ENCODE results near the gene UBE2L6.
"Not testable (repeated sequence)": the region's sequence is repeated elsewhere in the genome, so short reads cannot be mapped to it uniquely, and the experiment has no call there.

UBE2L6 gene

DNA sequence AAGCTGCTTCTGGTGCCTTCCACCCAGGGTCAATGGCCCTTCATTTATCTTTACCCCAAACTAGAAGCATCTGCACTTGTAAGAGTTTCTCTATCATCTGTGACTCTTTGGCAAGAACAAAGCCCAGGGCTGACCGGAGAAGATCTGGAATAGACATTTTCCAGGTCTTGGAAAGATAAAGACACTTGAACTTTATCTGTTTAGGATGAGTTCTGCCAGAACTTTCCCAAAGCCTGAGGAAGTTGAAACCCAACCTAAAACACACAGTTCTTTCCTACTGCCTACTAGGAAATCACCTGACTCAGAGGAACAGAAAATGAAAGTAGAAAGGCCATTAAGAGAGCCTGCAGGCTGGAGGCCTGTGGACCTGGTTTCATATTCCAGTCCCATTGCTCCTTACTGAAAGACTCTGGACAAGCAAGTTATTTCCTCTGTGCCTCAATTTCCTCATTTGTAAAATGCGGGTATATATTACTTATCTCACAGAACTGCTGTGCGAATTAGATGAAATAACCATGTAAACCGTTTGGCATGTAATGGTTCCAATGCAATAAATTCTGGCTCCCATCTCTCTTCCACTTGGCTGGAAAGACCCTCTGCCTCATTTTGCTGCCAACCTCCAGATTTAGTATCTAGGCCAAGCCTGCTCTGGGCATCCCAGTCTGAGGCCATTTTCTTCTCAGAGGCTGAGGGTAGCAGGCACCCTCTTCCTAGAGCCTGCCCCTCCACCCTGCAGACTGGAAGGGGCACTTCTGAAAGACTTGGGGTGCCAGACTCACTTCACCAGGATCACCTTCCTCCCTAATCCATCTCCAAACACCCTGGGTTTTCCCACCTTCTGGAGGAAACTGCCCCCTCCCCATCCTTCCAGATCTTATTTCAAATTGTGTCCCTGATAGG is 1.2 kb downstream of the UBE2L6 start:
- DNase-seq = peak in 1 of 2 experiments; percentile 46

DNA sequence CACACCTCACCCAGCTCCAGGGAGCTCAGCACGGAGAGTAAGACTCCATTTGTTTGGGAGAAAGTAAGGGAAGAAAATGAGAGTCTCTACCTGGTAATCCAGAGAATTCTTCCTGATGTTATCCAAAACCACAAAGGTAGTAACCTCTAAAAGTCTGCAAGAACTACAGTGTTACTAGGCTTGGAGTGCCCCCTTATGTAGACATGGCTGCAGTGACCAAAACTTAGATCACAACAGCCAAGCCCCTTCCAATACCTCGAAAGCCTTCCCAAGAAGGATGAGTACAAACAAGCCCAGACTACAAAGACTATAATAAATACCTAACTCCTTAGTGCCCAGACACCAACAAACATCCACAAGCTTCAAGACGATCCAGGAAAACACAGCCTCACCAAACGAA is 4.9 kb downstream of the UBE2L6 start:
- DNase-seq = no peak

GRCh38 chr11:57560146-57560545 is 7.3 kb downstream of the UBE2L6 start:
- no peak for DNase-seq

- DNase-seq = no peak
These were observed 11.4 kb downstream of the UBE2L6 start for GRCh38 chr11:57556041-57556440.

GRCh38 chr11:57555393-57555792 is 12.1 kb downstream of the UBE2L6 start:
- no peak for DNase-seq

- DNase-seq = no peak
These were observed 15.0 kb downstream of the UBE2L6 start for GRCh38 chr11:57552479-57552878.

- no peak for DNase-seq
These were observed 15.5 kb downstream of the UBE2L6 start for GRCh38 chr11:57551941-57552340.

- no peak for DNase-seq
These were observed 17.5 kb downstream of the UBE2L6 start for GRCh38 chr11:57549983-57550382.

DNA sequence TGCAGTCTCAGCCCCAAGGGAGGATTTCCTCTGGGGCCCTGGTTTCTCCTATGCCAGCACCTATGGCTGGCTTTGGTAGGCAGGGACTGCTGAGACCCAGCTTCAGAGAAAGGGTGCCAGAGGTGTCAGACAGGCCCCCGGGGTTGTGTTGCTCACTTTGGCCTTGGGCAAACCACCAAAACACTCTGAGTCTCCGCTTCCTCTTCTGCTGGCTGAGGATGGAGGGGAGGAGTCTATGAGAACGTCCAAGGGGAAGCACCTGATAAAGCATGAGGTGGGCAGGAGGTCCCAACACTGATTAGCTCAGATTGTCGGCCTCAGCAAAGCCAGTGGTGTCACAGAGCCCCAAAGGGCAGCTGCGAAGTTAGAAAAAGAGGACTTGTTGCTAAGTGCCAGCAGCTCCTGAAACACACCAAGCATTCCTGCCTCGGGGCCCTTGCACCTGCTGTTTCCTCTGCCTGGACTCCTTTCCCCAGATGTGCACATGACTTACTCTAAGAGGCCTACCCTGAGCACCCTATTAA is 19.6 kb downstream of the UBE2L6 start:
- no peak for DNase-seq

DNA sequence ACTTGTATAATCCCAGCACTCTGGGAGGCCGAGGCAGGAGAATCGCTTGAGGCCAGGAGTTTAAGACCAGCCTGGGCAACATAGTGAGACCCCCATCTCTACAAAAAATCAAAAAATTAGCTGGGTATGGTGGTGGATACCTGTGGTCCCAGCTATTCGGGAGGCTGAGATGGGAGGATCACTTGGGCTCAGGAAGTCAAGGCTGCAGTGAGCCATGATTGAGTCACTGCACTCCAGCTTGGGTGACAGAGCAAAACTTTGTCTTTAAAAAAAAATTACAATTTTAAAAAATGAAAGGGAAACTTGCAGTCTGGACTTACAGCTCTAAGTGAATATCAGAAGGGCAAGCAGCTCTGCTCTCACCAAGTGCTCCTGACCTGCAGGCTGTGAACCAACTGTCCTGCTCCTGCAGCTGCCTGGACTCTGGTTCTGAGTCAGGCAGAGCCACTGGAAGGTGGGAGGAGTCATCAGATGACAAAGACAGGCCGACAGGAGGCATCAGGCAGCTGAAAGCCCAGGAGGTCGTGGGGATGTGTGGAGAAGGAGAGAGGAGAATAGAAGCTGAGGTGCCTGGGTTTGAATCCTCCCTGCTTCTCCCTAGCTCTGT is 20.5 kb downstream of the UBE2L6 start:
- peak in 1 of 2 experiments; percentile 44 for DNase-seq

GRCh38 chr11:57546451-57546850 is 21.0 kb downstream of the UBE2L6 start:
- no peak for DNase-seq

DNA sequence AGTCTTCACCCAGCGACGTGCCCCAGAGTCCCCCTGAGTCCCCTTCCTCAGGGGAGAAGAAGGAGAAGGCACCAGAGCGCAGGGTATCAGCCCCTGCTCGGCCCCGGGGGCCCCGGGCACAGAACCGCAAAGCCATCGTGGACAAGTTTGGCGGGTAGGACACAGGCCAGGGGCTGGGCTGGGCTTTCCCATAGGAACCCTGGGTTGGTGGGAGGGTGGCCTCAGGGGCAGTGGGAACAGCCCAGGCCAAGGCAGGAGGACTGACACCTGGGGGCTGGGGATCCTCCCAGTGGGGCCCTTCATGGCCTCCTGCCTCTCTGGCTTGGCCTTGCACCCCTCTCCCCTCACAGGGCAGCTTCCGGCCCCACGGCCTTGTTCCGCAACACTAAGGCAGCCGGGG is 21.6 kb downstream of the UBE2L6 start:
- no peak for DNase-seq

GRCh38 chr11:57544566-57544965 is 22.9 kb downstream of the UBE2L6 start:
- no peak for DNase-seq

DNA sequence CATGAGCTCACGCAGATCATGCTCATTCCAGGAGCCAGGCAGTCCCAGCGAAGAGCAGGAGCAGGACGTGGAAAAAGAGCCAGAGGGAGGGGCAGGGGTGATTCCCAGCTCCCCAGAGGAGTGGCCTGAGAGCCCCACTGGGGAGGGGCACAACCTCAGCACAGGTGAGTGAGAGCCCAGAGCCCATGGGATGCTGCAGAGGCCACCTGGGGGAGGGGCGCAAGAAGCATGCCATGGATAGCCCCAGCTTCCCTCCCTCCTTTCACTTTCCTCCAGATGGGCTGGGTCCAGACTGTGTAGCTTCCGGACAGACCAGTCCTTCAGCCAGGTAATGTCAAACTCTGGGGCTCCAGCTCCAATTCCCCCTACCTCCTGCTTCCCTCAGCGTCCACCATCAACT is 23.9 kb downstream of the UBE2L6 start:
- DNase-seq = no peak

GRCh38 chr11:57542582-57542981 is 24.9 kb downstream of the UBE2L6 start:
- no peak for DNase-seq

- no peak for DNase-seq
These were observed 26.3 kb downstream of the UBE2L6 start for GRCh38 chr11:57541169-57541568.

DNA sequence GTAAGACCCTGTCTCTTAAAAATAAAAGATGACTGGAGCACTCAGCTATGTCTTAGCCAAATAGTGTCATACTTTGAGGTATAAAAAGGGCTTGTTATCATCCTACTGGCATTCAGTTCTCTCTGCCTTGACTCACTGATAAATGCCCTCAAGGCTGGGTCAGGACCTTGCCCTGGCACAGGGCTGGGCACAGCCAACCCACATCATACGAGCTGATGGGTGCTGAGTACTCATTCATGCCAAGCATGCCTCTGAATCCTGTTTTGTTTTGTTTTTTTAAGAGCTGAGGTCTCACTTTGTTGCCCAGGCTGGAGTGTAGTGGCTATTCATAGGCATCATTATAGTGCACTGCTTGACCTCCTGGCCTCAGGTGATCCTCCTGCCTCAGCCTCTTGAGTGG is 28.1 kb downstream of the UBE2L6 start:
- DNase-seq = no peak

GRCh38 chr11:57536947-57537619 is 30.4 kb downstream of the UBE2L6 start, which contains the start of gene SMTNL1:
TSS of gene SMTNL1 (plus strand) at chr11:57537595. CDS start at chr11:57542643, 5,048 bp downstream.
- DNase-seq = no peak

DNA sequence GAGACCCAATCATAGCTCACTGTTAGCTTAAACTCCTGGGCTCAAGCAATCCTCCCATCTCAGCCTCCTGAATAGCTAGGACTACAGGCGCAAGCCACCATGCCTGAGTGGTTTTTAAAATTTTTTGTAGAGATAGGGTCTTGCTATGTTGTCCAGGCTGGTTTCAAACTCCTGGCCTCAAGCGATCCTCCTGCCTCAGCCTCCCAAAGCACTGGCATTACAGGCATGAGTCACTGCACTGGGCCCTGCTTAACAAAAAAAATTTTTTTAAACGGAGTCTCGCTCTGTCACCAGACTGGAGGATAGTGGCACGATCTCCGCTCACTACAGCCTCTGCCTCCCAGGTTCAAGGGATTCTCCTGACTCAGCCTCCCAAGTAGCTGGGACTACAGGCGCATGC is 33.0 kb downstream of the UBE2L6 start:
- not testable (repeated sequence) for DNase-seq

GRCh38 chr11:57530596-57531507 is 36.6 kb downstream of the UBE2L6 start, which contains the start of gene TIMM10:
TSS of gene TIMM10 (minus strand) at chr11:57530754. CDS start at chr11:57530189, 565 bp downstream.
- DNase-seq = peak; percentile 94 to 99

DNA sequence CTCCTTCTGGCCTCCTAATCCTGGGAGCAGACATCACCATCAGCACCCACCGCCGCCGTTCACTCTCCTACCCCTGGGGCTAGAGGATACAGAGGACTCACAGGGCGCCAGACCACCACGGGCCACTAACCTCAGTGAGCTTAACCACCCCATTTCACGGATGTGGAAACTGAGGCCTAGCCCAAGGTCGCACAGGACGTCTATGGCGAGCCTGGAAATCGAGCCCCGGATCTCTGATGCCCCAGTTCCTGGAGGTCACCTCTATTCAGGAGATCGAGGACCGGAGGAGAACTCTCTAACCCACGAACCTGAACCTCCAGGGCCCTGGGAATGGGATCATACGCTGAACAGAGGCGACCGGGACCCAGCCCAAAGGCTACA is 37.3 kb downstream of the UBE2L6 start:
- no peak for DNase-seq

DNA sequence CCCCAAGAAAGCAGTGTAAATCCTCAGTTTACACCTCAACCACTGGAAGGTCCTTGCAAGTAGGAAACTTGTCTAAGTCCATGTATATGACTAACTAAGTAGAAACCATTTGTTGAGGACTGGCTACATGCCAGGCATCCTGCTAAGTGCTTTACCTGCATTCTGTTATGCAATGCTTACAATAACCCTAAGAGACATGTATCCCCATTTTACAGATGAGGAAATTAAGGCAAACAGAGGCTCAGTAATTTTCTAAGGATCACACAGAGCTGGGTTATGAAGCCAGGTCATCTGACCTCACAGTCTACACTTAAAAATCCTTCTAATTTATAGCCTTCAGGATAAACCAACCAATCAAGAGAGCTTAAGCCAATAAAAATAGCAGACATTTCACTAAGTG is 38.5 kb downstream of the UBE2L6 start:
- DNase-seq = no peak

Data from SW 1271 (cell line).